ENCODE data around the gene DCUN1D5. TPM values are rescaled to one million over a fixed set of nuclear protein-coding genes. Genes with fewer than 3 reads are reported as not detected.

Gene DCUN1D5
- polyA plus RNA-seq, 1 donor from 2014 or later, result 85.5 TPM

GRCh38 chr11:103069367-103069766, 22.6 kb downstream of the DCUN1D5 start:
- Histone ChIP-seq H3K4me3 (ENCODE audit: low read length) (no peak overlapping the region), H4K20me1 (ENCODE audit: insufficient read depth) (no peaks in the 10 kb centered on the region), H3K4me2 (ENCODE audit: low read length) (no peak overlapping the region), H2AFZ (ENCODE audit: low read depth, low read length) (no peak overlapping the region), H3K79me2 (replicated peaks; ENCODE audit: insufficient read depth, low read length) (peaks cover 11% of the 10 kb centered on the region), H3K9me2 (ENCODE audit: insufficient read depth, low read length) (no peaks in the 10 kb centered on the region), H3K36me3 (ENCODE audit: insufficient read depth, low read length) (peaks cover 5% of the 10 kb centered on the region), H3K9ac (ENCODE audit: low read length) (no peak overlapping the region), H3K9me3 (ENCODE audit: low read length) (no peaks in the 10 kb centered on the region), H3K27me3 (ENCODE audit: insufficient read depth, low read depth, low read length) (no peaks in the 10 kb centered on the region), H3F3A (ENCODE audit: insufficient read depth, low read length, poor library complexity, severe bottlenecking) (no peaks in the 10 kb centered on the region), H3K27ac (ENCODE audit: low read length) (no peak overlapping the region)
- TF ChIP-seq EZH2 (IDR thresholded peaks at IDR 0.05; ENCODE audit: borderline replicate concordance, insufficient read depth, low read length, poor library complexity, severe bottlenecking) (no peak), RAD21 (conservative IDR thresholded peaks at IDR 0.05) (no peak), POLR2AphosphoS5 (IDR thresholded peaks at IDR 0.05) (no peak), TAF1 (IDR thresholded peaks at IDR 0.05; ENCODE audit: low read depth) (no peak), REST (IDR thresholded peaks at IDR 0.05; ENCODE audit: borderline replicate concordance) (no peak), CTCF (IDR thresholded peaks at IDR 0.05; ENCODE audit: poor library complexity, severe bottlenecking) (no peak), MXI1 (conservative IDR thresholded peaks at IDR 0.05; ENCODE audit: poor library complexity, severe bottlenecking) (no peak), EP300 (conservative IDR thresholded peaks at IDR 0.05; ENCODE audit: poor library complexity, severe bottlenecking) (no peak), SMC3 (conservative IDR thresholded peaks at IDR 0.05; ENCODE audit: poor library complexity) (no peak)

- Histone ChIP-seq H2AFZ (ENCODE audit: low read depth, low read length) (no peak overlapping the region), H3K36me3 (ENCODE audit: insufficient read depth, low read length) (peaks cover 6% of the 10 kb centered on the region), H3K79me2 (replicated peaks; ENCODE audit: insufficient read depth, low read length) (peaks cover 11% of the 10 kb centered on the region), H3F3A (ENCODE audit: insufficient read depth, low read length, poor library complexity, severe bottlenecking) (no peaks in the 10 kb centered on the region), H3K27me3 (ENCODE audit: insufficient read depth, low read depth, low read length) (no peaks in the 10 kb centered on the region), H3K4me3 (ENCODE audit: low read length) (no peak overlapping the region), H4K20me1 (ENCODE audit: insufficient read depth) (no peaks in the 10 kb centered on the region), H3K9ac (ENCODE audit: low read length) (no peak overlapping the region), H3K9me2 (ENCODE audit: insufficient read depth, low read length) (no peaks in the 10 kb centered on the region), H3K27ac (ENCODE audit: low read length) (no peak overlapping the region), H3K9me3 (ENCODE audit: low read length) (no peaks in the 10 kb centered on the region), H3K4me2 (ENCODE audit: low read length) (no peak overlapping the region)
- TF ChIP-seq REST (IDR thresholded peaks at IDR 0.05; ENCODE audit: borderline replicate concordance) (no peak), SMC3 (conservative IDR thresholded peaks at IDR 0.05; ENCODE audit: poor library complexity) (no peak), EZH2 (IDR thresholded peaks at IDR 0.05; ENCODE audit: borderline replicate concordance, insufficient read depth, low read length, poor library complexity, severe bottlenecking) (no peak), CTCF (IDR thresholded peaks at IDR 0.05; ENCODE audit: poor library complexity, severe bottlenecking) (no peak), EP300 (conservative IDR thresholded peaks at IDR 0.05; ENCODE audit: poor library complexity, severe bottlenecking) (no peak), POLR2AphosphoS5 (IDR thresholded peaks at IDR 0.05) (no peak), MXI1 (conservative IDR thresholded peaks at IDR 0.05; ENCODE audit: poor library complexity, severe bottlenecking) (no peak), TAF1 (IDR thresholded peaks at IDR 0.05; ENCODE audit: low read depth) (no peak), RAD21 (conservative IDR thresholded peaks at IDR 0.05) (no peak)
Observed at GRCh38 chr11:103067118-103067517, 24.8 kb downstream of the DCUN1D5 start.
